ENCODE data around the gene KRTAP5-1. TPM values are rescaled to one million over a fixed set of nuclear protein-coding genes. Genes with fewer than 3 reads are reported as not detected.

Gene KRTAP5-1, protein sequence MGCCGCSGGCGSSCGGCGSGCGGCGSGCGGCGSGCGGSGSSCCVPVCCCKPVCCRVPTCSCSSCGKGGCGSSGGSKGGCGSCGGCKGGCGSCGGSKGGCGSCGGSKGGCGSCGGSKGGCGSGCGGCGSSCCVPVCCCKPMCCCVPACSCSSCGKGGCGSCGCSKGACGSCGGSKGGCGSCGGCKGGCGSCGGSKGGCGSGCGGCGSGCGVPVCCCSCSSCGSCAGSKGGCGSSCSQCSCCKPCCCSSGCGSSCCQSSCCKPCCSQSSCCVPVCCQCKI
- not detected in 2 replicates for total RNA-seq

GRCh38 chr11:1584661-1585370, at the start of gene KRTAP5-1:
Gene KRTAP5-1 (minus strand): TSS chr11:1585283. CDS start chr11:1585249, 34 bp downstream.

GRCh38 chr11:1629326-1630185, 44.5 kb upstream of the KRTAP5-1 start, which contains the start of gene KRTAP5-5:
Gene KRTAP5-5 (plus strand): TSS chr11:1629775. CDS start chr11:1629841, 66 bp downstream.

GRCh38 chr11:1622086-1622485, 37.0 kb upstream of the KRTAP5-1 start, which contains the start of gene KRTAP5-4:
Gene KRTAP5-4 (minus strand): TSS chr11:1622138. CDS start chr11:1622093, 45 bp downstream.

GRCh38 chr11:1608363-1608762, 23.3 kb upstream of the KRTAP5-1 start, which contains the start of gene KRTAP5-3:
Gene KRTAP5-3 (minus strand): TSS chr11:1608463. CDS start chr11:1608385, 78 bp downstream.

DNA sequence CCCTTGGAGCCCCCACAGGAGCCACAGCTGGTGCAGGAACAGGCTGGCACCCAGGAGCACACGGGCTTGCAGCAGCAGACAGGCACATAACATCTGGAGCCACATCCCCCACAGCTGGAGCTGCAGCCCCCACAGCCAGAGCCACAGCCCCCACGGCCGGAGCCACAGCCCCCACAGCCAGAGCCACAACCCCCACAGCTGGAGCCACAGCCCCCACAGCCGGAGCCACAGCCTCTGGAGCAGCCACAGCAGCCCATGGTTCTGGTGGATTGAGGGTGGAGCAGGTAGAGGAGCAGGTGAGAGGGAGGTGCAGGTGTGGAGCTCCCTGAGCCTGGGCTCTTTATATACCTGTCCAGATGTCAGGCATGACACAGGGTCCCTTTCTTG, 12.9 kb upstream of the KRTAP5-1 start, which contains the start of gene KRTAP5-2:
Gene KRTAP5-2, minus strand, starts transcription at position 301 of the 387 bp plus-strand sequence. Its CDS starts 44 bp downstream, at position 257.

DNA sequence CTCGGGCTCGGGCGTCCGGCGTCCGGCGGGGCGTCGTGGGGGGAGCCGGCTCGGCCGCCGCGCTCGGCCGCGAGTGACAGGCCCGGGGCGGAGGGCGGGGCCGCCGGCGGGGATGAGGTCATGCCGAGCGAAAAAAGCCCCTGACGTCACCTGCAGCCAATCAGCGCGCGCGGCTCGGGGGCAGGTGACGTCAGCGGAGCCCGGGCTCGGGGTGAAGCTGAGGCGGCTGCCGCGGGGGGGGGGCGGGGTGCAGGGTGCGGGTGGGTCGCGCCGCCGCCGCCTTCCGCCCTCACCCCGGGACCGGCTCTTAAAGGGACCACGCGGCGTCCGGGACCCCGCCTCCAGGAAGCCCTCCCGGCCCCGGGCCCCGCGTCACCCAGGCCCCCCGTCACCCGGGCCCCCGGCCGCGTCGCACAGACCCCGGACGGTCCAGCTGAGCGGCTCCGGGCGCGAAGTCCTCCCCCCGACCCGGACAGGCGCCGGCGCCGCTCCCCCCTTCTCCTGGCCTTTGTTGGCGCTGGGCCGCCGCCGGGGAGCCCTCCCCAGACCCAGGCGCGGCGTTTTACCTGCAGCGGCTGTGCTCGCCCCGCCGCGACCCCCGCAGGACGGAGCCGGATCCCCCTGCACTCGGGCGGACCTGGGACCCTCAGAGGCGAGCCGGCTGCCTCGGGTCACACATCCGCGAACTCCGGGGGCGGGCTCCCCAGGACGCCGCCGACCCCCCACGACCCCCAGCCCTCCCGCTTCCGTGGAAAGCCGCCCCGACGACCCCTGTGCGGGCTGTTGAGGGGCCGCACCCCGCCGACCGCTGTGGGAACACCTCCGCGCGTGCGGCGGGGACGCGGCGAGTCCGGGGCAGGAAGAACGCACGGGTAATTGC, 12.6 kb downstream of the KRTAP5-1 start, which contains the start of gene DUSP8:
Gene DUSP8, minus strand, starts transcription at position 75 of the 880 bp plus-strand sequence. CDS start 6,445 bp downstream, outside the sequence.

Other genes with a start within 250 kb of the KRTAP5-1 start
- 0.32 TPM in 1 of 2 replicates, not detected in the other for gene BRSK2, start 195.3 kb downstream of the KRTAP5-1 start, total RNA-seq
- 21.7 and 23.4 TPM in 2 replicates for gene MOB2, start 98.5 kb downstream of the KRTAP5-1 start, total RNA-seq
- gene DUSP8, start 13.0 kb downstream of the KRTAP5-1 start, total RNA-seq: 0.16 TPM in 1 of 2 replicates, not detected in the other
- gene KRTAP5-2, start 13.0 kb upstream of the KRTAP5-1 start, total RNA-seq: not detected in 2 replicates
- not detected in 2 replicates for gene KRTAP5-3, start 23.2 kb upstream of the KRTAP5-1 start, total RNA-seq
- gene KRTAP5-4, start 36.9 kb upstream of the KRTAP5-1 start, total RNA-seq: not detected in 2 replicates
- not detected in 2 replicates for gene KRTAP5-5, start 44.5 kb upstream of the KRTAP5-1 start, total RNA-seq
- gene KRTAP5-6, start 111.9 kb upstream of the KRTAP5-1 start, total RNA-seq: not detected in 2 replicates
- 0.65 and 1.2 TPM in 2 replicates for gene IFITM10, start 165.3 kb upstream of the KRTAP5-1 start, total RNA-seq
- 143 and 148 TPM in 2 replicates for gene CTSD, start 178.6 kb upstream of the KRTAP5-1 start, total RNA-seq
- gene SYT8, start 249.7 kb upstream of the KRTAP5-1 start, total RNA-seq: 0.12 and 1.1 TPM in 2 replicates